GM12878 (cell line): ENCODE results near the gene EFHC1. TPM values are rescaled to one million over a fixed set of nuclear protein-coding genes. Genes with fewer than 3 reads are reported as not detected.
A peak's percentile ranks its signal among the peaks of the same experiment; 100 is the strongest.

Experiments
- ATAC-seq: fragments of 200-7000 bp; cut with Tn5 transposase; 3 replicates; pipeline ENCODE4 v1.9.1; 2020; ENCODE audit warnings: mild to moderate bottlenecking, moderate library complexity
- BruUV-seq: library from RNA; stranded (reverse); fragments of 400-500 nt; replicated peaks from 2 replicates; lab custom pipeline; 2021; lab: Mats Ljungman, UMichigan
- CTCF ChIA-PET: fragments of 300-600 bp; sonication (Branson Sonifier 250); formaldehyde crosslinking; extraction: SDS; loops from one replicate; lab custom pipeline; 2021; ENCODE audit warnings: inconsistent platforms; lab: Yijun Ruan, JAX
- POLR2A ChIA-PET: fragments of 350-600 bp; formaldehyde crosslinking; extraction: SDS; loops from one replicate; lab custom pipeline; 2021; ENCODE audit warnings: inconsistent platforms; lab: Charles Lee
- RAD21 ChIA-PET: fragments of 300-600 bp; sonication (Branson Sonifier 250); formaldehyde crosslinking; loops from one replicate; lab custom pipeline; 2023; ENCODE audit warnings: antibody characterized with exemption; ENCODE audit not compliant: unreplicated experiment; lab: Charles Lee
- SMC1A ChIA-PET: fragments of 300-600 bp; sonication (Branson Sonifier 250); formaldehyde crosslinking; loops from one replicate; lab custom pipeline; 2023; ENCODE audit not compliant: unreplicated experiment, uncharacterized antibody; lab: Charles Lee
- DNase-seq: peaks from one replicate; pipeline ENCODE4 v3.0.0-alpha.2; 2011; ENCODE audit warnings: low read depth, low spot score
- FAIRE-seq: peaks from 3 replicates; lab custom pipeline; 2011; peaks lifted over from hg19 to GRCh38; lab: Jason Lieb, UNC
- H2AFZ ChIP-seq: 2 replicates; pipeline ENCODE4 v1.6.0; 2011; ENCODE audit warnings: low read depth, low read length, control low read depth; ENCODE audit not compliant: control insufficient read depth
- H3K27ac ChIP-seq: 2 replicates; pipeline ENCODE4 v1.5.1; 2011; ENCODE audit warnings: control low read depth; ENCODE audit not compliant: control insufficient read depth, insufficient read depth
- H3K27me3 ChIP-seq, 2 experiments: replicated peaks in 1 of 2; 2 replicates each; pipeline versions ENCODE4 v1.6.0 to v1.6.1; 2011; ENCODE audit warnings: low read length in 1 of 2; ENCODE audit not compliant: control insufficient read depth in 2 of 2, insufficient read depth in 2 of 2
- H3K36me3 ChIP-seq, 2 experiments: 2 replicates each; pipeline ENCODE4 v1.5.1; 2011; ENCODE audit warnings: low read length in 1 of 2; ENCODE audit not compliant: control insufficient read depth in 2 of 2, insufficient read depth in 2 of 2
- H3K4me1 ChIP-seq: 2 replicates; pipeline ENCODE4 v1.6.1; 2011; ENCODE audit warnings: mild to moderate bottlenecking, low read length, moderate library complexity, mixed read lengths; ENCODE audit not compliant: control insufficient read depth, insufficient read depth
- H3K4me2 ChIP-seq: 2 replicates; pipeline ENCODE4 v1.6.0; 2011; ENCODE audit warnings: control low read depth; ENCODE audit not compliant: control insufficient read depth, insufficient read depth
- H3K4me3 ChIP-seq: fragments of 200-600 bp; sonication (generic); 2 replicates; pipeline ENCODE4 v1.5.1; 2016
- H3K79me2 ChIP-seq: 2 replicates; pipeline ENCODE4 v1.6.0; 2011; ENCODE audit warnings: low read length; ENCODE audit not compliant: control insufficient read depth, insufficient read depth
- H3K9ac ChIP-seq: 2 replicates; pipeline ENCODE4 v1.8.0; 2011; ENCODE audit warnings: low read length, control low read depth, mixed read lengths; ENCODE audit not compliant: control insufficient read depth, insufficient read depth
- H3K9me3 ChIP-seq: replicated peaks from 3 replicates; pipeline ENCODE4 v1.5.1; 2011; ENCODE audit warnings: mild to moderate bottlenecking, low read length; ENCODE audit not compliant: control insufficient read depth, insufficient read depth
- H4K20me1 ChIP-seq: 2 replicates; pipeline ENCODE4 v1.6.0; 2011; ENCODE audit not compliant: control insufficient read depth, insufficient read depth
- BACH1 ChIP-seq: fragments of 450-650 bp; IDR thresholded peaks from 2 replicates; pipeline ENCODE4 v1.6.1; 2017; ENCODE audit warnings: mild to moderate bottlenecking, borderline replicate concordance
- BCL11A ChIP-seq: IDR thresholded peaks from 2 replicates; pipeline ENCODE4 v1.6.1; 2011; ENCODE audit warnings: low read depth, low read length
- CBX5 ChIP-seq: sonication (generic); IDR thresholded peaks from 2 replicates; pipeline ENCODE4 v1.6.1; 2016; ENCODE audit warnings: low read depth, moderate library complexity, mild to moderate bottlenecking, inconsistent platforms
- CHD4 ChIP-seq: fragments of 200-600 bp; sonication (generic); IDR thresholded peaks from 2 replicates; pipeline ENCODE4 v1.6.1; 2016; ENCODE audit warnings: mild to moderate bottlenecking
- CREB1 ChIP-seq: IDR thresholded peaks from 2 replicates; pipeline ENCODE4 v1.6.1; 2012; ENCODE audit warnings: low read depth, mild to moderate bottlenecking, inconsistent platforms
- MYB ChIP-seq: fragments of 150-350 bp; IDR thresholded peaks from 2 replicates; pipeline ENCODE4 v1.6.1; 2014; ENCODE audit warnings: mild to moderate bottlenecking, low read depth, low read length, borderline replicate concordance
- MYC ChIP-seq: IDR thresholded peaks from 2 replicates; pipeline ENCODE4 v1.6.1; 2011; ENCODE audit warnings: mild to moderate bottlenecking, low read length, moderate library complexity, inconsistent platforms; ENCODE audit not compliant: insufficient read depth, insufficient replicate concordance, insufficient read length, severe bottlenecking
- NFIC ChIP-seq: IDR thresholded peaks from 2 replicates; pipeline ENCODE4 v1.6.1; 2012; ENCODE audit warnings: low read depth, mild to moderate bottlenecking, inconsistent platforms, low read length, moderate library complexity
- RELB ChIP-seq: fragments of 450-650 bp; IDR thresholded peaks from 2 replicates; pipeline ENCODE4 v1.6.1; 2017; ENCODE audit warnings: low read depth, mild to moderate bottlenecking, moderate library complexity
- SIX5 ChIP-seq: IDR thresholded peaks from 2 replicates; pipeline ENCODE4 v1.6.1; 2011; ENCODE audit warnings: mild to moderate bottlenecking, low read depth, low read length, moderate library complexity; ENCODE audit not compliant: severe bottlenecking
- SP1 ChIP-seq: IDR thresholded peaks from one replicate; pipeline ENCODE4 v1.6.1; 2011; ENCODE audit warnings: low read depth, low read length
- SREBF1 ChIP-seq: IDR thresholded peaks from 2 replicates; pipeline ENCODE4 v1.6.1; 2012; ENCODE audit warnings: mild to moderate bottlenecking, low read length
- TAF1 ChIP-seq: IDR thresholded peaks from 2 replicates; pipeline ENCODE4 v1.6.1; 2011; ENCODE audit warnings: mild to moderate bottlenecking, low read depth, low read length, borderline replicate concordance
- USF1 ChIP-seq: IDR thresholded peaks from 2 replicates; pipeline ENCODE4 v1.6.1; 2011; ENCODE audit warnings: borderline replicate concordance, low read depth, mild to moderate bottlenecking, moderate library complexity, mixed read lengths, low read length; ENCODE audit not compliant: insufficient read depth; ENCODE audit errors: extremely low read length
- WRNIP1 ChIP-seq: IDR thresholded peaks from 2 replicates; pipeline ENCODE4 v1.6.1; 2011; ENCODE audit warnings: low read depth, low read length, improper control_type of control experiment, borderline replicate concordance
- ZNF274 ChIP-seq: IDR thresholded peaks from one replicate; pipeline ENCODE4 v1.8.0; 2011; ENCODE audit not compliant: insufficient read length, insufficient read depth
- WGBS: methylation state at CpG from one replicate; pipeline ENCODE4 v1.1.6; 2016; ENCODE audit warnings: low lambda C conversion rate; ENCODE audit not compliant: insufficient replicate concordance, insufficient coverage; ENCODE audit errors: missing lambda C conversion rate; 5-methylcytosine and 5-hydroxymethylcytosine counted together
- in situ Hi-C: fragments of 300-500 bp; cut with MboI; formaldehyde crosslinking; loops from 9 replicates; pipeline ENCODE4 v1.14.3; 2018; ENCODE audit warnings: mixed read lengths
- intact Hi-C: fragments of 100-400 bp; cut with micrococcal nuclease; formaldehyde crosslinking; loops from one replicate; pipeline ENCODE4 v1.14.2; 2022; ENCODE audit not compliant: unreplicated experiment
- polyA plus RNA-seq, 11 experiments: library from polyadenylated mRNA; depleted of rRNA in 4 of 11; unstranded in 6 of 11; stranded (reverse) in 5 of 11; fragments of >200 nt; fragmentation: Nextera tagmentation in 4 of 11; fragmentation: Illumina TruSeq in 1 of 11; extraction: Ambion mirVana in 4 of 11; extraction: Trizol in 1 of 11; gene quantifications; 1 replicate in 1 of 11; 2 replicates in 10 of 11; pipeline versions ENCODE4 v1.2.1 to v1.2.3, GENCODE V29; 2011 to 2016; ENCODE audit warnings: inconsistent platforms in 2 of 11, missing spikeins in 2 of 11, low read depth in 1 of 11
- total RNA-seq, 4 experiments: library from RNA; depleted of rRNA in 3 of 4; stranded (reverse); fragments of >200 nt in 3 of 4; fragmentation: Illumina TruSeq in 1 of 4; extraction: Trizol in 1 of 4; gene quantifications; 2 replicates each; pipeline versions ENCODE4 v1.2.1 to v1.2.3, GENCODE V29; 2013 to 2021
- TF ChIP-seq, protein P1 (sequence below): IDR thresholded peaks from 2 replicates; pipeline ENCODE4 v1.6.1; 2012; ENCODE audit warnings: low read length, inconsistent platforms
- TF ChIP-seq, protein P2 (sequence below): fragments of 450-650 bp; IDR thresholded peaks from 2 replicates; pipeline ENCODE4 v1.6.1; 2016; ENCODE audit warnings: mild to moderate bottlenecking
- TF ChIP-seq, protein P3 (sequence below): fragments of 450-650 bp; IDR thresholded peaks from 2 replicates; pipeline ENCODE4 v1.6.1; 2014; ENCODE audit warnings: mild to moderate bottlenecking

EFHC1 gene
- total and polyA plus RNA-seq, 10 of the 15 experiments (the other 5 are each of a cell fraction or from before 2014, with no cell fraction given), result 5.5 to 14.5 (median 8.8) TPM

DNA sequence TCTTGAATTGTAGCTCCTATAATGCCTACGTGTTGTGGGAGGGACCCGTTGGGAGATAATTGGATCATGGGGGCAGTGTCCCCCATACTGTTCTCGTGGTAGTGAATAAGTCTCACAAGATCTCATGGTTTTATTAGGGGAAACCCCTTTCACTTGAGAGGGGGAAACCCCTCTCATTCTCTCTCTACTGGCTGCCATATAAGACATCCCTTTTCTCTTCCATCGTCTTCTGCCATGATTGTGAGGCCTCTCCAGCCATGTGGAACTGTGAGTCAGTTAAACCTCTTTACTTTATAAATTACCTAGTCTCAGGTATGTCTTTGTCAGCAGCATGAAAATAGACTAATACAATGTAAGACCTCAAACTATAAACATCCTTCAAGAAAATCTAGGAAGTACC lies 35.1 kb upstream of the EFHC1 start:
- Histone ChIP-seq H3K9me3 (peaks cover 5% of the 10 kb centered on the region), H3K36me3 (peaks cover 0 to 7% of the 10 kb centered on the region in 2 experiments; a peak in 2 of 4 replicates), H3K4me3 (no peak overlapping the region), H3K4me1 (peaks cover 26% of the 10 kb centered on the region), H3K4me2 (peak overlapping the region; percentile 12; the same call in 1 of the 2 replicates), H2AFZ (no peak overlapping the region), H3K79me2 (no peaks in the 10 kb centered on the region; the same call in 1 of the 2 replicates), H3K27ac (no peak overlapping the region), H3K9ac (no peak overlapping the region), H4K20me1 (no peaks in the 10 kb centered on the region), H3K27me3 (no peaks in the 10 kb centered on the region)
- BruUV-seq, result no TSS peak
- POLR2A ChIA-PET, result interaction anchor here (1.9 kb wide), 1 partner anchor 8 kb away, joined by 6 read pairs; no protein-coding TSS in a partner anchor
- RAD21 ChIA-PET, result interaction anchor here (1.0 to 1.1 kb wide), 2 partner anchors 8 to 30 kb away, joined by 3 read pairs; no protein-coding TSS in a partner anchor
- intact Hi-C loops (no loop called here), in situ Hi-C loops (no loop called here)
- DNase-seq, result no peak
- CTCF ChIA-PET, result interaction anchor here (0.8 to 7.7 kb wide), 5 partner anchors 14 to 120 kb away, joined by 3 to 85 read pairs (median 4); no protein-coding TSS in a partner anchor
- SMC1A ChIA-PET, result interaction anchor here (1.0 to 9.3 kb wide), 5 partner anchors 14 to 99 kb away, joined by 4 to 156 read pairs (median 77); partner anchors contain the start of genes MCM3 and PAQR8
- peak; percentile 15; the same call in 1 of the 3 replicates for ATAC-seq
- WGBS, result 60% methylated on average over 4 of the region's 4 CpGs
- FAIRE-seq, result no peak
- TF ChIP-seq, protein P1, sequence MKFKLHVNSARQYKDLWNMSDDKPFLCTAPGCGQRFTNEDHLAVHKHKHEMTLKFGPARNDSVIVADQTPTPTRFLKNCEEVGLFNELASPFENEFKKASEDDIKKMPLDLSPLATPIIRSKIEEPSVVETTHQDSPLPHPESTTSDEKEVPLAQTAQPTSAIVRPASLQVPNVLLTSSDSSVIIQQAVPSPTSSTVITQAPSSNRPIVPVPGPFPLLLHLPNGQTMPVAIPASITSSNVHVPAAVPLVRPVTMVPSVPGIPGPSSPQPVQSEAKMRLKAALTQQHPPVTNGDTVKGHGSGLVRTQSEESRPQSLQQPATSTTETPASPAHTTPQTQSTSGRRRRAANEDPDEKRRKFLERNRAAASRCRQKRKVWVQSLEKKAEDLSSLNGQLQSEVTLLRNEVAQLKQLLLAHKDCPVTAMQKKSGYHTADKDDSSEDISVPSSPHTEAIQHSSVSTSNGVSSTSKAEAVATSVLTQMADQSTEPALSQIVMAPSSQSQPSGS, result 0 out of 2 replicates have a peak, but pooled peaks have one; percentile 21
- TF ChIP-seq CREB1 (no peak), CBX5 (0 out of 2 replicates have a peak, but pooled peaks have one; percentile 10), SIX5 (no peak), SP1 (no peak), TAF1 (no peak), SREBF1 (no peak), CHD4 (no peak), MYC (no peak), NFIC (no peak), BACH1 (no peak), MYB (no peak), BCL11A (no peak), RELB (peak; percentile 15; the same call in 1 of the 2 replicates), WRNIP1 (no peak), ZNF274 (no peak), USF1 (no peak)
- TF ChIP-seq, protein P2, sequence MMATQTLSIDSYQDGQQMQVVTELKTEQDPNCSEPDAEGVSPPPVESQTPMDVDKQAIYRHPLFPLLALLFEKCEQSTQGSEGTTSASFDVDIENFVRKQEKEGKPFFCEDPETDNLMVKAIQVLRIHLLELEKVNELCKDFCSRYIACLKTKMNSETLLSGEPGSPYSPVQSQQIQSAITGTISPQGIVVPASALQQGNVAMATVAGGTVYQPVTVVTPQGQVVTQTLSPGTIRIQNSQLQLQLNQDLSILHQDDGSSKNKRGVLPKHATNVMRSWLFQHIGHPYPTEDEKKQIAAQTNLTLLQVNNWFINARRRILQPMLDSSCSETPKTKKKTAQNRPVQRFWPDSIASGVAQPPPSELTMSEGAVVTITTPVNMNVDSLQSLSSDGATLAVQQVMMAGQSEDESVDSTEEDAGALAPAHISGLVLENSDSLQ, result no peak
- TF ChIP-seq, protein P3, sequence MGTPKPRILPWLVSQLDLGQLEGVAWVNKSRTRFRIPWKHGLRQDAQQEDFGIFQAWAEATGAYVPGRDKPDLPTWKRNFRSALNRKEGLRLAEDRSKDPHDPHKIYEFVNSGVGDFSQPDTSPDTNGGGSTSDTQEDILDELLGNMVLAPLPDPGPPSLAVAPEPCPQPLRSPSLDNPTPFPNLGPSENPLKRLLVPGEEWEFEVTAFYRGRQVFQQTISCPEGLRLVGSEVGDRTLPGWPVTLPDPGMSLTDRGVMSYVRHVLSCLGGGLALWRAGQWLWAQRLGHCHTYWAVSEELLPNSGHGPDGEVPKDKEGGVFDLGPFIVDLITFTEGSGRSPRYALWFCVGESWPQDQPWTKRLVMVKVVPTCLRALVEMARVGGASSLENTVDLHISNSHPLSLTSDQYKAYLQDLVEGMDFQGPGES, result no peak
